Ovary (tissue), 9 donors: ENCODE data around the gene NAGS. TPM values are rescaled to one million over a fixed set of nuclear protein-coding genes. Genes with fewer than 3 reads are reported as not detected.
"Not testable (repeated sequence)": the region's sequence is repeated elsewhere in the genome, so short reads cannot be mapped to it uniquely, and the experiment has no call there.

Source experiments
- DNase-seq, 5 donors: peaks; one replicate each; pipeline ENCODE4 v3.0.0-alpha.2; 2019 to 2020
- H3K27ac ChIP-seq, 2 donors: fragments of 200-600 bp; one replicate each; pipeline versions ENCODE4 v1.5.1 to v1.8.0; 2019 to 2022
- H3K27me3 ChIP-seq: fragments of 200-600 bp; one replicate; pipeline ENCODE4 v1.8.0; 2022
- H3K36me3 ChIP-seq: fragments of 200-600 bp; sonication (generic); one replicate; pipeline ENCODE4 v1.5.1; 2019
- H3K4me1 ChIP-seq: one replicate; pipeline ENCODE4 v1.8.1; 2013; ENCODE audit warnings: mild to moderate bottlenecking, moderate library complexity; ENCODE audit not compliant: insufficient read depth
- H3K4me3 ChIP-seq: fragments of 200-600 bp; sonication (generic); one replicate; pipeline ENCODE4 v1.5.1; 2017
- H3K9me3 ChIP-seq, 2 donors: fragments of 200-600 bp in 1 of 2; sonication (generic) in 1 of 2; one replicate each; pipeline versions ENCODE4 v1.5.1 to v1.8.1; 2013 to 2019; ENCODE audit warnings: mild to moderate bottlenecking in 1 of 2, moderate library complexity in 1 of 2
- EP300 ChIP-seq: sonication (generic); formaldehyde crosslinking; IDR thresholded peaks from one replicate; pipeline ENCODE4 v1.6.1; 2017; ENCODE audit warnings: antibody characterized with exemption
- POLR2A ChIP-seq: fragments of 450-650 bp; IDR thresholded peaks from one replicate; pipeline ENCODE4 v1.6.1; 2017; ENCODE audit warnings: antibody characterized with exemption, mild to moderate bottlenecking, moderate library complexity
- WGBS, 3 donors: extraction: QIAGEN DNeasy Blood & Tissue Kit in 1 of 3; methylation state at CpG; one replicate each; pipeline versions ENCODE4 v1.1.5 to v1.1.7; 2013 to 2017; 5-methylcytosine and 5-hydroxymethylcytosine counted together
- intact Hi-C, 4 donors: fragments of 100-400 bp; cut with DNase I; formaldehyde crosslinking; loops; one replicate each; pipeline versions ENCODE4 v1.11.0 to v1.15.1; 2022 to 2023
- polyA plus RNA-seq, 2 donors: library from polyadenylated mRNA; stranded (reverse); fragments of 200-250 nt in 1 of 2; fragments of 350-450 nt in 1 of 2; fragmentation: Illumina TruSeq in 1 of 2; extraction: RNeasy Lipid Tissue Mini Kit (QIAGEN cat#74804) in 1 of 2; gene quantifications; one replicate each; pipeline ENCODE4 v1.2.3, GENCODE V29; 2013 to 2014
- total RNA-seq, 7 donors: library from RNA; depleted of rRNA in 2 of 7; stranded (reverse); fragments of >200 nt in 2 of 7; fragmentation: NEBNext Ultra II Directional in 3 of 7; extraction: Animal tissue kit (Norgen Biotek cat#: 25700) in 3 of 7; gene quantifications; one replicate each; pipeline versions ENCODE4 v1.1.0 to v1.2.4, GENCODE V29; 2016 to 2023
- TF ChIP-seq, protein P1 (sequence below), 3 donors: fragments of 450-650 bp in 2 of 3; fragments of 200-600 bp in 1 of 3; IDR thresholded peaks; one replicate each; pipeline versions ENCODE4 v1.5.1 to v1.8.0; 2016 to 2022; ENCODE audit warnings: antibody characterized with exemption in 3 of 3, mild to moderate bottlenecking in 1 of 3
- donor health status: DM: no; HTN: no; CAD: no; lungs with moderate emphysema.
- donor health status: DM: no; HTN: no; CAD: no.
- donor health status: Bipolar disorder and iron deficiency.
- donor health status: DM: yes; HTN: yes; CAD: no.
- donor health status: DM: no; HTN: no; CAD: no.
- donor health status: DM: yes; HTN: yes; CAD: no.

NAGS gene
- total and polyA plus RNA-seq, 9 donors, result 0.33 to 1.7 (median 1.3) TPM

DNA sequence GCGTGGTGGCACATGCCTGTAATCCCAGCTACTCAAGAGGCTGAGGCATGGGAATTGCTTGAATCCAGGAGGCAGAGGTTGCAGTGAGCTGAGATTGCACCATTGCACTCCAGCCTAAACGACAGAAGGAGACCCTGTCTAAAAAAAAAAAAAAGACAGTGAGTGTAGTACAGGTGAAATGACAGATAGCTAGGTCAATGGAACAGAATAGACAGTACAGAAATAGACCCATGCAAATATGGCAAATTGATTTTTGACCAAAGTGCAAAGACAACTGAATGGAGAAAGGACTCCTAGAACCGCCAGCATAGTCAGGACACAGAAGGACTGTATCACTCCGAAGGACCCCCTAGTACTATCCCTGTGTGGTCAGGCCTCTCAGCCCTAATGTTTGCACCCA, 34.1 kb upstream of the NAGS start:
- H3K4me1 ChIP-seq, result no peaks in the 10 kb centered on the region
- H3K27ac ChIP-seq, result no peak overlapping the region
- TF ChIP-seq, protein P1, sequence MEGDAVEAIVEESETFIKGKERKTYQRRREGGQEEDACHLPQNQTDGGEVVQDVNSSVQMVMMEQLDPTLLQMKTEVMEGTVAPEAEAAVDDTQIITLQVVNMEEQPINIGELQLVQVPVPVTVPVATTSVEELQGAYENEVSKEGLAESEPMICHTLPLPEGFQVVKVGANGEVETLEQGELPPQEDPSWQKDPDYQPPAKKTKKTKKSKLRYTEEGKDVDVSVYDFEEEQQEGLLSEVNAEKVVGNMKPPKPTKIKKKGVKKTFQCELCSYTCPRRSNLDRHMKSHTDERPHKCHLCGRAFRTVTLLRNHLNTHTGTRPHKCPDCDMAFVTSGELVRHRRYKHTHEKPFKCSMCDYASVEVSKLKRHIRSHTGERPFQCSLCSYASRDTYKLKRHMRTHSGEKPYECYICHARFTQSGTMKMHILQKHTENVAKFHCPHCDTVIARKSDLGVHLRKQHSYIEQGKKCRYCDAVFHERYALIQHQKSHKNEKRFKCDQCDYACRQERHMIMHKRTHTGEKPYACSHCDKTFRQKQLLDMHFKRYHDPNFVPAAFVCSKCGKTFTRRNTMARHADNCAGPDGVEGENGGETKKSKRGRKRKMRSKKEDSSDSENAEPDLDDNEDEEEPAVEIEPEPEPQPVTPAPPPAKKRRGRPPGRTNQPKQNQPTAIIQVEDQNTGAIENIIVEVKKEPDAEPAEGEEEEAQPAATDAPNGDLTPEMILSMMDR (IDR thresholded peaks at IDR 0.05), result no peak
- TF ChIP-seq POLR2A (no peak), EP300 (no peak)
- H3K9me3 ChIP-seq, result no peaks in the 10 kb centered on the region
- intact Hi-C loops, result no loop called here
- H3K36me3 ChIP-seq, result no peaks in the 10 kb centered on the region
- no peaks in the 10 kb centered on the region for H3K27me3 ChIP-seq
- no peak overlapping the region for H3K4me3 ChIP-seq
- WGBS, 3 donors, result 65 to 85% (median 74%) methylated on average over 4 of the region's 4 CpGs
- no peak for DNase-seq

DNA sequence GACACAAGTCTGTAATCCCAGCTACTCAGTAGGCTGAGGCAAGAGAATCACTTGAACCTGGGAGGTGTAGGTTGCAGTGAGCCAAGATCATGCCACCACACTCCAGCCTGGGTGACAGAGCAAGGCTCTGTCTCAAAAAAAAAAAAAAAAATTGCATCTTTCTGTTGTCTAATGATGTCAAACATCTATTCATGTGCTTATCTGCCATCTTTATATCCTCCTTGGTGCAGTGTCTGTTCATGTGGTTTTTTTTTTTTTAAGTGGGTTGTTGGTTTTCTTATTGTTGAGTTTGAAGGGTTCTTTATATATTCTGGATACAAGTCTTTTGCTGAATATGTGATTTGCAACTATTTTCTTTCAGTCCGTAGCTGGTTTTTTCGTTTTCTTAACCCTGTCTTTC, 33.0 kb upstream of the NAGS start:
- intact Hi-C loops, H3K27ac ChIP-seq, H3K27me3 ChIP-seq, H3K4me1 ChIP-seq, H3K9me3 ChIP-seq, DNase-seq, H3K4me3 ChIP-seq, H3K36me3 ChIP-seq: not testable (repeated sequence)
- WGBS, 3 donors, result 34 to 52% (median 42%) methylated on average over 2 of the region's 2 CpGs

DNA sequence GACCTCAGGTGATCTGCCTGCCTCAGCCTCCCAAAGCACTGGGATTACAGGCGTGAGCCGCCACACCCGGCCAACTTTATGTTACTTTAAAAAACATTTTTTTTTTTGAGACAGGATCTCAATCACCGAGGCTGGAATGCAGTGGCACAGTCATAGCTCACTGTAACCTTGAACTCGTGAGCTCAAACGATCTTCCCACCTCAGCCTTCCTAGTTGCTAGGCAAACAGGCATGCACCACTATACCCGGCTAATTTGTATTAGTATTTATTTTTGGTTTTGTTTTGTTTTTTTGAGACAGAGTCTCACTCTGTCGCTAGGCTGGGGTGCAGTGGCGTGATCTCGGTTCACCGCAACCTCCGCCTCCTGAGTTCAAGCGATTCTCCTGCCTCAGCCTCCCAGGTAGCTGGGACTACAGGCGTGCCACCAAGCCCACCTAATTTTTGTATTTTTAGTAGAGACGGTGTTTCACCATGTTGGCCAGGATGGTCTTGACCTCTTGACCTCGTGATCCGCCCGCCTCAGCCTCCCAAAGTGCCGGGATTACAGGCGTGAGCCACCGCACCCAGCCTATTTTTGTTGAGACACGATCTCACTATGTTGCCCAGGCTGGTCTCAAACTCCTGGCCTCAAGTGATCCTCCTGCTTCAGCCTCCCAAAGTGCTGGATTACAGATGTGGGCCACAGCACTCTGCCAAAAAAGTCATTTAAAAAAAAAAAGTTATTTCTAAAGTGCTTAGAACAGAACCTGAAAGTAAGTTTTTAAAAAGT, 31.8 kb upstream of the NAGS start:
- H3K27me3 ChIP-seq, DNase-seq, H3K36me3 ChIP-seq, H3K4me1 ChIP-seq, intact Hi-C loops, H3K27ac ChIP-seq, H3K4me3 ChIP-seq, H3K9me3 ChIP-seq: not testable (repeated sequence)
- WGBS, 3 donors, result 77 to 84% (median 81%) methylated on average over 22 of the region's 22 CpGs

DNA sequence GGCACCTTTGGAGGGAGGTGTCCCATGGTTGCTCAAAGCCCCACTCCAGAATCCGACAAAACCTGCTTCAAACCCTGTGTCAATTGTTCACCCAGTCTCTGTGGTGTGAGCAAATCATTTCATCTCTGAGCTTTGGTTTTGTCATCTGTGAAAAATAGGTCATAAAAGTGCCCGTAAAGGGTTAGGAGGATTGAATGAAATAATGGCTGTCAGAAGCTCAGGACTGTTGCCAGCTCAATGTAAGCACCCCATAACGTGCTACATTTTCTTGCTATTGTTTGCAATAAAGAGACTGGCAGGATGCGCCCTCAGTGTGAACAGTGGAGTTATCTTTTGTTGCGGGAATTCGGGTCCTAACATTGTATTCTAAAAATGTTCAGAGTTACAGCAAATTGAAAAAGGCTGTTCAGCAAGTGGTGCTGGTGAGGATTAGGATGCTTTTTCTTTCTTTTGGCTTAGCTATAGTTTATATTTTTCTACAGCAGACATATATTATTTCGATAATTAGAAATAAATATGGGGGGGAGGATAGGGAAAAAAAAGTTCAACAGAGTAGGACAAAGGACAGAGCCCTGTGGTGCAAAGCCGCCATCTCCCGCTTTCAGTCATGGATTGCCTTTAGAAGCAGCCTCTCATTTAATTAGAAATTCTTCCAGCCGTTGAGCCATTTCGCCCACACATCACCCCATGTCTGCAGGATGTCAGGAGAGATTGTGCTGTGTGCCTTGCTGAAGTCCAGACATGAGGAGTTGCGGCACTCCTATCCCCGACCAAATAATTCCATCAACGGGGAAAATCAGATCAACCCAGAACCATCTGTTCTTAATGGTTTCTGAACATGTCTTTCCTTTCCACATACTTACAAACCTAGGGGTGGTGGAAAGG, 29.8 kb upstream of the NAGS start:
- DNase-seq, result no peak
- Histone ChIP-seq H3K36me3 (no peaks in the 10 kb centered on the region), H3K27me3 (no peaks in the 10 kb centered on the region), H3K9me3 (no peaks in the 10 kb centered on the region), H3K4me3 (no peak overlapping the region), H3K4me1 (no peaks in the 10 kb centered on the region), H3K27ac (no peak overlapping the region)
- intact Hi-C loops, result no loop called here
- TF ChIP-seq POLR2A (no peak), EP300 (no peak)
- TF ChIP-seq, protein P1 (IDR thresholded peaks at IDR 0.05), result no peak
- 33 to 45% (median 35%) methylated on average over 14 of the region's 14 CpGs for WGBS, 3 donors

DNA sequence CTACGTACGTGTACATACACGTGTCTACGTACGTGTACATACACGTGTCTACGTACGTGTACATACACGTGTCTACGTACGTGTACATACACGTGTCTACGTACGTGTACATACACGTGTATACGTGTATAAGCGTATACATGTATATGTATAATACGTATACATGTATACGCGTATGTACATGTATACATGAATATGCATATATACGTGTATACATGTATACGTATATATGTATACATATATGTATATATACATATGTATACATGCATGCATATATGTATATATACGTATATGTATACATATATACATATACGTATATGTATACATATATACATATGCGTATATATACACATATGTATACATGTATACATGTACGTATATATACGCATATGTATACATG, 28.5 kb upstream of the NAGS start:
- no peaks in the 10 kb centered on the region for H3K4me1 ChIP-seq
- no peaks in the 10 kb centered on the region for H3K36me3 ChIP-seq
- DNase-seq, result no peak
- H3K27ac ChIP-seq, result no peak overlapping the region
- no peaks in the 10 kb centered on the region for H3K27me3 ChIP-seq
- TF ChIP-seq EP300 (no peak), POLR2A (no peak)
- TF ChIP-seq, protein P1 (IDR thresholded peaks at IDR 0.05), result no peak
- no peak overlapping the region for H3K4me3 ChIP-seq
- no peaks in the 10 kb centered on the region for H3K9me3 ChIP-seq
- 58 to 84% (median 70%) methylated on average over 16 to 21 of the region's 27 CpGs for WGBS, 3 donors
- intact Hi-C loops, result no loop called here
